Activated CD8-positive, alpha-beta memory T cell treated with anti-CD3 and anti-CD28 coated beads for 48 hours (primary cell): ENCODE results near the gene SLC7A11.
"Not testable (repeated sequence)": the region's sequence is repeated elsewhere in the genome, so short reads cannot be mapped to it uniquely, and the experiment has no call there.

Experiments used
- DNase-seq, 3 experiments: peaks; one replicate each; pipeline ENCODE4 v3.0.0-alpha.2; 2020; ENCODE audit warnings: low read depth in 2 of 3, low spot score in 2 of 3

The SLC7A11 gene

GRCh38 chr4:138210576-138210975 is 31.6 kb downstream of the SLC7A11 start:
- DNase-seq, result not testable (repeated sequence)

- DNase-seq, result no peak
Observed at GRCh38 chr4:138209094-138209493, 33.1 kb downstream of the SLC7A11 start.

GRCh38 chr4:138205531-138206233 is 36.5 kb downstream of the SLC7A11 start:
- no peak for DNase-seq

- no peak for DNase-seq
Observed at GRCh38 chr4:138204507-138204906, 37.6 kb downstream of the SLC7A11 start.

GRCh38 chr4:138202686-138203085 is 39.5 kb downstream of the SLC7A11 start:
- DNase-seq, result no peak

GRCh38 chr4:138200236-138200590 is 41.9 kb downstream of the SLC7A11 start:
- DNase-seq, result no peak

- no peak for DNase-seq
Observed at GRCh38 chr4:138199568-138200235, 42.4 kb downstream of the SLC7A11 start.

GRCh38 chr4:138196153-138196552 is 46.0 kb downstream of the SLC7A11 start:
- no peak for DNase-seq

GRCh38 chr4:138193963-138194362 is 48.2 kb downstream of the SLC7A11 start:
- DNase-seq, result no peak

- no peak for DNase-seq
Observed at GRCh38 chr4:138192113-138192512, 50.0 kb downstream of the SLC7A11 start.

- no peak for DNase-seq
Observed at GRCh38 chr4:138190452-138190858, 51.7 kb downstream of the SLC7A11 start.

- DNase-seq, result no peak
Observed at GRCh38 chr4:138189206-138189605, 52.9 kb downstream of the SLC7A11 start.

GRCh38 chr4:138188406-138189084 is 53.6 kb downstream of the SLC7A11 start:
- DNase-seq, result no peak

- DNase-seq, result no peak
Observed at GRCh38 chr4:138185859-138186645, 56.1 kb downstream of the SLC7A11 start.

- DNase-seq, result no peak
Observed at GRCh38 chr4:138184886-138185285, 57.3 kb downstream of the SLC7A11 start.

GRCh38 chr4:138182838-138183426 is 59.2 kb downstream of the SLC7A11 start:
- no peak for DNase-seq

GRCh38 chr4:138181287-138181686 is 60.9 kb downstream of the SLC7A11 start:
- DNase-seq, result no peak

- DNase-seq, result no peak
Observed at GRCh38 chr4:138178566-138178965, 63.6 kb downstream of the SLC7A11 start.

- DNase-seq, result no peak
Observed at GRCh38 chr4:138177278-138177968, 64.7 kb downstream of the SLC7A11 start.

GRCh38 chr4:138174981-138175794 is 67.0 kb downstream of the SLC7A11 start:
- DNase-seq, result no peak
